Upper lobe of left lung (tissue), 4 donors: ENCODE measurements around the gene UFL1.

ENCODE experiments used
- EP300 ChIP-seq, 4 donors: sonication (generic); formaldehyde crosslinking; IDR thresholded peaks; one replicate each; pipeline ENCODE4 v1.5.1; 2017; ENCODE audit warnings: antibody characterized with exemption in 4 of 4, control low read depth in 2 of 4
- TF ChIP-seq, protein P1 (sequence below), 6 experiments: fragments of 450-650 bp in 4 of 6; fragments of 200-600 bp in 2 of 6; sonication (generic) in 2 of 6; IDR thresholded peaks; one replicate each; pipeline ENCODE4 v1.5.1; 2016 to 2019; ENCODE audit warnings: antibody characterized with exemption in 6 of 6

DNA sequence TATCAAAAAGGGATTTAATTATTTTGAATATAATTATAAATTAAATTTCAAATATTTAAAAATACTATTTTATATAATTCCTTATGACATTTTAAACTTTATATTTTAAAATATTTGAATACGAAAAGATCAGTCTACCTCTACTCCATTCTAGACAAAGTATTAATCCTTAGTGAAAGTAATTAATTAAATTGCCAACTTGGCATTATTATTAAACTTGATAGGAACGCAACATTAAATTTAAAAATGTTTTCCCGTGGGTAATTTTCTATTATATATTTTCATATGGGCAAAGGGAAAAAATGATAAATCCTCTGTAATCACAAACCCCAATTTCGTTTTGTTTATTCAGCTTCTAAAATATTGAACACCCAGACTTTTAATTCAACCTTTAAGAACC is 33.0 kb downstream of the UFL1 start:
- no peak for TF ChIP-seq EP300 (IDR thresholded peaks at IDR 0.05)
- TF ChIP-seq, protein P1, sequence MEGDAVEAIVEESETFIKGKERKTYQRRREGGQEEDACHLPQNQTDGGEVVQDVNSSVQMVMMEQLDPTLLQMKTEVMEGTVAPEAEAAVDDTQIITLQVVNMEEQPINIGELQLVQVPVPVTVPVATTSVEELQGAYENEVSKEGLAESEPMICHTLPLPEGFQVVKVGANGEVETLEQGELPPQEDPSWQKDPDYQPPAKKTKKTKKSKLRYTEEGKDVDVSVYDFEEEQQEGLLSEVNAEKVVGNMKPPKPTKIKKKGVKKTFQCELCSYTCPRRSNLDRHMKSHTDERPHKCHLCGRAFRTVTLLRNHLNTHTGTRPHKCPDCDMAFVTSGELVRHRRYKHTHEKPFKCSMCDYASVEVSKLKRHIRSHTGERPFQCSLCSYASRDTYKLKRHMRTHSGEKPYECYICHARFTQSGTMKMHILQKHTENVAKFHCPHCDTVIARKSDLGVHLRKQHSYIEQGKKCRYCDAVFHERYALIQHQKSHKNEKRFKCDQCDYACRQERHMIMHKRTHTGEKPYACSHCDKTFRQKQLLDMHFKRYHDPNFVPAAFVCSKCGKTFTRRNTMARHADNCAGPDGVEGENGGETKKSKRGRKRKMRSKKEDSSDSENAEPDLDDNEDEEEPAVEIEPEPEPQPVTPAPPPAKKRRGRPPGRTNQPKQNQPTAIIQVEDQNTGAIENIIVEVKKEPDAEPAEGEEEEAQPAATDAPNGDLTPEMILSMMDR (IDR thresholded peaks at IDR 0.05) = no peak
